Measurements from ENCODE around the gene FKBP2. TPM values are rescaled to one million over a fixed set of nuclear protein-coding genes. Genes with fewer than 3 reads are reported as not detected.

FKBP2 gene
- total and polyA plus RNA-seq, 2 of the 13 experiments (the other 11 are each of a cell fraction or from before 2014, with no cell fraction given) = 30.1 to 53.3 TPM

DNA sequence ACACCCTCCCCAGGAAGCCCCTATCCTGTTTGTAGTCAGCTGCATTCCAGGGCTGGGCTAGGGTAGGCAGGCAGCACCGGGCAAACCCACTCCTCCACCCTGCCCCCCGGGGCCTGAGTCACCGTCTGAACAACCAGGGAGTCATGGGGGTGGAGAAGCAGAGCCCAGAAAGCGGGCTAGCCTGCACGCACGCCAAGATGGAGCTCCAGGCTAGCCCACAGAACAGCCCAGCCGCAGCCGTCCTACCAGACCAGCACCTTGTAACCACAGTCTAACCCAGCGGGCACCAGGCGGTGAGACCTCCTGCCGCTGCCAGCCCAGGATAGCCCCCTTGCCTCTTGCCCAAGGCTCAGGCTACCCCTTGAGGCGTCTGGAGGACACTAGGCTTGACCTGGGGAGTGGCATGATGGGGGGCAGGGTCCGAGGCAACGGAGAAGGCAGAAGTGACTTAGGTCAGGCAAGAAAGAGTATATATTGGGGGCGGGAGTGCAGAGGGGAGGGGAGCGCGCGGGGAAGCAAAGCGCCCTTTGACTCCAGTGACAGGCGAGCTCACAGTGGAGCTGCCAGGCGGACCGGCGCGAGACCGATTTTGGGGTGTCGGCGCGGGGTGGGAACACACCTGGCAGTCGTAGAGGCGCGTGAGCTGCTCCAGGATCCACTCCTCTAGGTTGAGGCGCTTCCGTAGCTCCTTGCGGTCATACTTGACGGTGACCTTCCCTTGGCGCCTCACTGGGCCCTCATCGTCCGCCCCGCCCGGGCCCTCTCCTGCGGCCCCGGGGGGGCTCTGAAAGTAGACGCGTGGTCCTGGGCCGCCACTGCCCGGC is 5.1 kb downstream of the FKBP2 start (continued):
- TF ChIP-seq, protein P1, sequence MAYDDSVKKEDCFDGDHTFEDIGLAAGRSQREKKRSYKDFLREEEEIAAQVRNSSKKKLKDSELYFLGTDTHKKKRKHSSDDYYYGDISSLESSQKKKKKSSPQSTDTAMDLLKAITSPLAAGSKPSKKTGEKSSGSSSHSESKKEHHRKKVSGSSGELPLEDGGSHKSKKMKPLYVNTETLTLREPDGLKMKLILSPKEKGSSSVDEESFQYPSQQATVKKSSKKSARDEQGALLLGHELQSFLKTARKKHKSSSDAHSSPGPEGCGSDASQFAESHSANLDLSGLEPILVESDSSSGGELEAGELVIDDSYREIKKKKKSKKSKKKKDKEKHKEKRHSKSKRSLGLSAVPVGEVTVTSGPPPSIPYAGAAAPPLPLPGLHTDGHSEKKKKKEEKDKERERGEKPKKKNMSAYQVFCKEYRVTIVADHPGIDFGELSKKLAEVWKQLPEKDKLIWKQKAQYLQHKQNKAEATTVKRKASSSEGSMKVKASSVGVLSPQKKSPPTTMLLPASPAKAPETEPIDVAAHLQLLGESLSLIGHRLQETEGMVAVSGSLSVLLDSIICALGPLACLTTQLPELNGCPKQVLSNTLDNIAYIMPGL (CRISPR knock-in tag; IDR thresholded peaks at IDR 0.05; ENCODE audit: borderline replicate concordance in 1 of 2, low read depth in 1 of 2) = peak in 1 of 2 experiments; percentile 63; a peak in 2 of 4 replicates
- TF ChIP-seq ZBTB21 (CRISPR knock-in tag; IDR thresholded peaks at IDR 0.05) (no peak), HNRNPLL (IDR thresholded peaks at IDR 0.05; ENCODE audit: low read depth, low read length, poor library complexity, severe bottlenecking) (peak; percentile 0), ZNF333 (CRISPR knock-in tag; IDR thresholded peaks at IDR 0.05; ENCODE audit: borderline replicate concordance) (0 out of 2 replicates have a peak, but pooled peaks have one; percentile 31), ZNF432 (CRISPR knock-in tag; IDR thresholded peaks at IDR 0.05; ENCODE audit: borderline replicate concordance) (no peak), ZNF777 (CRISPR knock-in tag; IDR thresholded peaks at IDR 0.05) (no peak; the same call in 1 of the 2 replicates), HIVEP1 (CRISPR knock-in tag; IDR thresholded peaks at IDR 0.05) (no peak), U2AF2 (IDR thresholded peaks at IDR 0.05; ENCODE audit: low read depth, low read length) (no peak), MTA1 (CRISPR knock-in tag; IDR thresholded peaks at IDR 0.05; ENCODE audit: borderline replicate concordance) (0 out of 2 replicates have a peak, but pooled peaks have one; percentile 58), ZSCAN12 (CRISPR knock-in tag; IDR thresholded peaks at IDR 0.05) (no peak), ZNF83 (CRISPR knock-in tag; IDR thresholded peaks at IDR 0.05; ENCODE audit: borderline replicate concordance) (0 out of 2 replicates have a peak, but pooled peaks have one; percentile 37), PAXIP1 (CRISPR knock-in tag; conservative IDR thresholded peaks at IDR 0.05) (0 out of 2 replicates have a peak, but pooled peaks have one; percentile 37)

Data from HepG2 (cell line).